ENCODE results near the gene DGKI. TPM values are rescaled to one million over a fixed set of nuclear protein-coding genes. Genes with fewer than 3 reads are reported as not detected.

Gene DGKI
- total RNA-seq, 1 donor from 2014 or later = 0.35 TPM

DNA sequence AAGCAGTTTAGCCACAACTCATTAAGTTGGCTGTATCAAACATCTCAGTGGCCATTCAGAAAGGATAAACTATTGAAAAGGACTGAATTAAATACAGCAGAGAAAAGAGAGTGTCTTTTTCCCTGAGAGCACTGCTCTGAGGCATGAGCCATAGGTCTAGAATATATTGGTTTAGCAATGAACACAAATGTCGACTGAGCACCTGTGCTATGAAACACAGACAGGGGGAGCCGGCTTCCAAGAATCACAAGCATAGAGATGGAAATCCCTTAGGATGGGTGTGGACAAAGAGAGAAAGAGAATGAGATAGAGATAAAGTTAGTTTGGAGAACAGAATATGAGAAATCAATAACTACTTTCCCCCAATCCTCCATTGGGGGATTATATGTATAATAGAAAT lies 54.8 kb downstream of the DGKI start:
- ATAC-seq = no peak
- no peak for DNase-seq (ENCODE audit: low spot score)

DNA sequence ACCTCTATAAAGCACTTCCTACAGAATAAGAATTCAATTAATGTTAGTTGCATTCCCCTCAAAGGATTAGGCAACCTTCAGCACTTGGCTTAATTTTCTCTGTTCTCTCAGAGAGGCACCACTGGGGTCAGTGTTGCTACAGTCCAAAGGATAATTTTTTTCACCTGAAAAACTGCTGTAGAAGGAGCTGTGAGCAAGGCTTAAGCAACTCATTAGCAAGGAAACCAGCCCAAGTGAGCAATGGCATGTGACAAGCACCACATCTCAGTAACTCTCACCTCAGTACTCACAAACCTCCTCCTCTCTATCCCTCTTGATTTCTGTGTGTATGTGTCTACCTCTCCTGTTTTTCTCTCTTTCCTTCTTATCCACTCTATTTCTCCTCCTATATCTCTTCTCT lies 55.9 kb downstream of the DGKI start:
- DNase-seq (ENCODE audit: low spot score) (no peak), ATAC-seq (peak; percentile 39)

DNA sequence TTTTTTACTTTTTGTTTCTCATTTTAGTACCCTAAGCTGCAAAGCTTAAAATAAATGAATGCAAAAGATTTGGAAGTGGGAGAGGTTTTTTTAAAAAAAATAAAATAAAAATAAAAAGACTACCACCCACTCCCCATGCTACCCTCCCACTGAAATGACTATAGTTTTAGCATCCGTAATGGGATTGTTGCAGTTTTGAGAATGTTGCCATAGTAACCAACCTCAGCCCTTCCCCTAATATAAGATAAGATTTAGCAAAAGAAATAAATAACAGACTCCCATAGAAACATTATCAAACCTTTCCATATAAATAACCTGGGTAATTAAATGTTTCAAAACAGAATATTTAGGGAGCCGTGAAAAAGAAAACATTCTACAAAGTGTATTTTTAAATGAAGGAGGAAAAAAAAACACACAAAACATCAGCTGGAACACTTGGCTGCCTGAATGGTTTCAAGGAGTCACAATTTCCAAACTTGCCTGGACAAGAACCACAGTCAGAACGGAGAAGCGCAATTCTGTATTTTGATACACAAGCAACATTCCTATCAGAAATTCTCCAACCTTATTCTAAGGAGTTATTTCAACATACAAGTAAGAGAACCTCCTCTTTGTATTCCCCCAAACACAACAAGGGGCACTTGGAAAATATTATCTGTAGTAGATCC lies 57.4 kb downstream of the DGKI start:
- DNase-seq (ENCODE audit: low spot score) = no peak
- ATAC-seq = no peak

DNA sequence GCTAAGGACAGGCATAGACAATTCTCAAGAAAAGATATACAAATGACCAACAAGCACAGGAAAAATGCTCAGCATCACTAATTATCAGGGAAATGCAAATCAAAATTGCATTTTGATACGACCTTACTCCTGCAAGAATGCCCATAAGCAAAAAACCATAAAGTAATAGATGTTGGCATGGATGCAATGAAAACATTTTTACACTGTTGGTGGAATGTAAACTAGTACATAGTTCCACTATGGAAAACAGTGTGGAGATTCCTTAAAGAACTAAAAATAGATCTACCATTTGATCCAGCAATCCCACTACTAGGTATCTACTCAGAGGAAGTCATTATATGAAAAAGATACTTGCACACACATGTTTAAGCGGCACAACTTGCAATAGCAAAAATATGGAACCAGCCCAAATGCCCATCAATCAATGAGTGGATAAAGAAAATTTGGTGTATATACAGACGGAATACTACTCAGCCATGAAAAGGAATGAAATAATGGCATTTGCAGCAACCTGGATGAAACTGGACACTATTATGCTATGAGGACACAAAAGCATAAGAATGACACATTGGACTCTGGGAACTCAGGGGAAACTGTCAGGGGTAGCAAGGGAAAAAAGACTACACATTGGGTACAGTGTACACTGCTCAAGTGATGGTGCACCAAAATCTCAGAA lies 59.3 kb downstream of the DGKI start:
- ATAC-seq = no peak

DNA sequence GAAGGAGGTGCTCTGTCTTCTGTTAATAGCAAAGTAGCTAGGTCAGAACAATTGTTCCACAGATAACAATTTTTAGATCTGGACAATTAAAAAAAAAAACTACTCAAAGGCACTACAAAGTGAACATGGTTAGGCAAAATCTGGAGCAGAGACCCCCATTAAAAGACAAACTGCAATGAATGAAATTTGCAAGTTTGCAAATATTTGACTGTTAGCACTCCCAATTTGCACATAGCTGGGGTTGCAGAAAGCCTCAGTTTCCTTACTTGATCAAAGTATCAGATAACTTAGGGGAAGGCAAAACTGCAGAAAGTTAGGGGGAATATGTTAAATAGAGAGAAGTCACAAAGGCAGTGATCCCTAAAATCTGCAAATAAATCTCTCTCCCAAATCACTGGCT lies 68.3 kb downstream of the DGKI start:
- no peak for ATAC-seq
- DNase-seq (ENCODE audit: low spot score) = no peak

More for the DNA sequence above, 59.3 kb downstream of the DGKI start:
- no peak for DNase-seq (ENCODE audit: low spot score)

DNA sequence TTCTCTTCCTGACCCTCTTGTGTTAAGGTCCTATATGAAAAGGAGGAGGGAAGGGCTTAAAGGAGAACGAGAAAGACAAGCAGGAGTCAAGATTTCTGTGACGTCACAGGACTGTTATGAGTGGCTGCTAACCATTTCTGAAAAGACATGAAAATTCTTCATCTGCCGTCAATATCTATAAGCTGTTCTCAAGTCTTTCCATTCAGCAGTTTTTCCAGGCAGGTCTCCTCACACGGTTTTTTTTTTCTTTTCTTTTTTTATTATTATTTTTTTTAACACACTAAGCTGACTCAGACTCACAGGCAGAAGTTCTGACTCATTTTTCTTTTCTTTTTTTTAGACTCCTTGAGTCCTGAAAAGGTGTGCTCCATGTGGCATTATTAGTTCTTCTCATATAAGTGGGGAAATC lies 72.0 kb downstream of the DGKI start:
- no peak for ATAC-seq
- no peak for DNase-seq (ENCODE audit: low spot score)

DNA sequence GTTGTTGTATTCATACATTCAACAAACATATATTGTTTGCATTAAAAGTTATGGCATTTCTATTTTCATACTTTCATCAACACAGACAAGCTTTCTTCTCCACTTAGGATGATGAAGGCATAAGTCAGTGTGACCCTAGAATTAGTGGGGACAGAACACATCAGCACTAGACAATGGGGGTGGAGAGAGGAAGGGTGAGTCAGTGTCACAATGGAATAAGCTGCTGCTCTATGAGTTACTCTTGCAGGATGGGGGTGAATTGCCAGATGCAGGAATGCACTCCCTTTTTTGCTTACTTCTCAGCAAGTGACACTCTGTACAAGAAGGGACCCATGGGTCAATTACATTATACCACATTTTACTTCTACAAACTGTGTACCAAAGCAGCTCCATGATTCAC lies 74.0 kb downstream of the DGKI start:
- DNase-seq (ENCODE audit: low spot score) (no peak), ATAC-seq (no peak)

DNA sequence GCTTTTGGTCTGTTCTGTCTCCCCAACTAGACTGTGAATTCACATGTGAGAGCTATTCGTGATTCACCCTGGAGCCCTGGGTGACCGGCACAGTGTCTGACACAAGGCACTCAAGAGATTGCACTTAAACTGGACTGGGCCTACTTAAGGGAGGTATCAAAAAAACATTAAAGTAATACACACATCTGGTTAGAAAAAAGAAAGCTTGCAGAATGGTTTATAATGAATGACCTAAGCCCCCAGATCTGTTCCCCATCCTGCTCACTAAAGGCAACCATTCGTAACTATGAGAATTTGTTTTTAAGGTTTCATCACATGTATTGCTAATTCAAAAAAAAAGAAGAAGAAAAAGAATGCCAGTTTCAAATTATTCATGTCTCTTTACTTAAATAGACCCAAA lies 74.5 kb downstream of the DGKI start:
- no peak for DNase-seq (ENCODE audit: low spot score)
- no peak for ATAC-seq

DNA sequence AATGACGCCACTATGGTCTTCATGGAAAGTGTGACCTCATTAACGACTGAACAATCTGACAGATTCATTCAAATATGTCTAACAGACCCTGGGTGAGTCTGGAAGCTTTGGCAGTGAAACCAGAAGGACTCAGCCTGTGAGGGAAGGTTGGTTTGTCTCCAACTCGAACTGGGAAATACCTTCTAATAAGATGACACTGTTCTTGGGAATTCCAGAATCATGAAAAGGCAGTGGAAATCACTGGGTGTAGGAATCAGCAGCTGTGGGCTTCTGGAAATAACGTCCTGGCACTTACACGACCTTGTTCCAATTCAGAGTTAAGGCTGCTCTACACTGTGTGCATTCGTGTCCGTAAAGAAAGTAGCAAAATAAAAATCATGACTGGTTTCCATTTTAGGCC lies 75.1 kb downstream of the DGKI start:
- DNase-seq (ENCODE audit: low spot score) = no peak
- no peak for ATAC-seq

DNA sequence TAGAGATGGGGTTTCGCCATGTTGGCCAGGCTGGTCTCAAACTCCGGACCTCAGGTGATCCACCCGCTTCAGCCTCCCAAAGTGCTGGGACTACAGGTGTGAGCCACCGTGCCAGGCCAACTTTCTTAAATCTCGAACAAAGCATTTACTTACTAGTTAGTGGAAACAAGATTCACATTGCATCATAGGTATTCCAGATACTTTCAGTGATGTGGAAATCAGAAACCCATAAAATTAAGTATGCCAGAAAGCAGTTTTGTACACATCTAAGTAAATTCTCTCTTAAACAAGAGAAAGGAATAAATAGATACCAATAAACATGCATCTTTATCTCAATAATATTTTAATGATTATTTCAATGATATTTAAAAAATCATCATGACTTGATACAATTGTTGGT lies 75.5 kb downstream of the DGKI start:
- no peak for DNase-seq (ENCODE audit: low spot score)
- no peak for ATAC-seq

DNA sequence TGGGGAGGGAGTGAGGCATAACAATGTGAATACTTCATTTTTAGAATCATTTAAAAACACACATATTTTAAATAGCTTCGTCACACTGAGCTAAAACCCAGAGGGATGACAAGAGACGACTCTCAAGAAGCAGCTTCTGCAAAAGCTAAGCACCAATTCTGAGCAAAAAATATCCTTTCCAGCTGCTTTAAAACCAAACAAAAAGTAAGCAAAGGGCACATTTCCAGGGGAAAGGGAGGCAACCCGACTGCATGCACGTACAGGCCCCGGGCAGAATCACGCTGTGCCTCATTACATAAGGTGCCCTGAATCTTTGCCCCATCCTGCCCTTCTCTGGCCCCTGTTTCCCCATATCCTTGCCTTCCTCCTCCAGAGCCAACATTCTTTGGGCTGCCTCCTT lies 78.4 kb downstream of the DGKI start:
- DNase-seq (ENCODE audit: low spot score) = no peak
- no peak for ATAC-seq

DNA sequence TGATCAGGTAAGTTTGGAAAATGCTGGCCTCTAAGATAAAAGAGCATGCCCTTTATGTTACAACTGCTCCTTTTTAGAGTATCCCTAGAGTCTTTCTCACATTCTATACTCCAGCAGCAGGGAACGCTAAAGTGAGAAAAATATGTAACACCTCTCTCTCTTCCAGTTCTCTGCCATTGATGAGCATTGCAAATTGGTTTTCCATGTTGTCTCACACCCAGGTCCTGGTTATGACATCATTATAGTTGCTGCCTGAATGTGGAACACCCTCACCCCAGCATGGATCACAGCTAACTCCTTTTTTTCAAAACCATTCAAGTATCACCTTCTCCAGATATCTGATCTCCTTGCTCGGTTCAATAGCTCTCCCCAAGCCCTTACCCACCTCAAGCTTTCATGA lies 84.4 kb downstream of the DGKI start:
- ATAC-seq (no peak), DNase-seq (ENCODE audit: low spot score) (no peak)

DNA sequence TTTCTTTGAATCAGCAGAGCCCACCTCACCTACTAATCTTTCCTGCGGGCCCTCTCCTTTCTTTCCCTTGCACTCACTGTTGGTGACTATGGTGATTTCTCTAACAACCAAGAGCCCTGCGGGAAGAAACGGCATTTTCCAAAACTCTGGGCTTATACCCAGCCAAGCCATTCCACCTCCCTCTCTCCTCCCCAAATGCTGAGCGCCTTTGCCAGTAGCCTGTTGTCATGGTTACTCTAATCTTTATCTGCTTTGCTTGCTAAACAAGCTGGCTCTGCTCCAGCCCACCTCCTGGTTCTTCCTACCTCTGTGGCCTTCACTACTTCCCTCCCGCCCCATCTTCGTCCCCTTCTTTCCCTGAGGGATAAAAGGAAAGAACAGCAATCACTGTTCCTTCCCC lies 86.7 kb downstream of the DGKI start:
- peak; percentile 33 for ATAC-seq

DNA sequence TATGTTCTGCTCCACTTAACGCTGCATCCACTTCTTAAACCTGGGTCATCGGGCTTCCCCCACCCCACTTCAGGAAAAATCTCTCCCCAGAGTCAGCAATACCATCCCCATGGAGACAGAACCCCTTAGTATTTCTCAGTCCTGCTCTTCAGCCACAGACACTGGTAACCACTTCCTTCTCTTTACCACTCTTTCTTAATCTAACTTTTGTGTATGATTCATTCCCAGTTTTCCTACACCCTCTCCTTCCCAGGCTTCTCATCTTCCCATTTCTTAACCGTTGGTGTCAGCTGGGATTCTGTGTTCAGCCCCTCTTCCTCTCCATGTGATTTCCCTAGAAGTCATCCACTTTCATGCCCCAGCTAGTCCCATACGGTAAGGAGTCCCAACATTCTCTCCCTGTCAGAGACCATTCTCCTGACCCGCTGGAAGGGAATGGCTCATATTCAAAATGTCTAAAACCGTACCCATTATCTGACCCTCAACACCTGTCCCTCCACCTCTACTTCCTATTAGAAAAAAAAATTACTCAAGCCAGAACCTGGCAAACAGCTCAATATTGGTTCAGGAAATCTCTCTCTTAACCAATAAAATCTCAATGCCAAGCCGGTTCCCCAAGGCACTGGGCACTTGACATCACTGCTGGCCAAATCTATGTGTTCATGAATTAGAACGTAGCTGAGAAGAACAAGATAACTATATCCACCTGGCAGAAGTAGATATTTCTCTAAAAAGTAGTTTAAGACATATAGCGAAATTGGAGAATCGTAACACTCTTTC lies 89.4 kb downstream of the DGKI start:
- DNase-seq (ENCODE audit: low spot score) (no peak), ATAC-seq (no peak)

More for the DNA sequence above, 86.7 kb downstream of the DGKI start:
- DNase-seq (ENCODE audit: low spot score) = no peak

DNA sequence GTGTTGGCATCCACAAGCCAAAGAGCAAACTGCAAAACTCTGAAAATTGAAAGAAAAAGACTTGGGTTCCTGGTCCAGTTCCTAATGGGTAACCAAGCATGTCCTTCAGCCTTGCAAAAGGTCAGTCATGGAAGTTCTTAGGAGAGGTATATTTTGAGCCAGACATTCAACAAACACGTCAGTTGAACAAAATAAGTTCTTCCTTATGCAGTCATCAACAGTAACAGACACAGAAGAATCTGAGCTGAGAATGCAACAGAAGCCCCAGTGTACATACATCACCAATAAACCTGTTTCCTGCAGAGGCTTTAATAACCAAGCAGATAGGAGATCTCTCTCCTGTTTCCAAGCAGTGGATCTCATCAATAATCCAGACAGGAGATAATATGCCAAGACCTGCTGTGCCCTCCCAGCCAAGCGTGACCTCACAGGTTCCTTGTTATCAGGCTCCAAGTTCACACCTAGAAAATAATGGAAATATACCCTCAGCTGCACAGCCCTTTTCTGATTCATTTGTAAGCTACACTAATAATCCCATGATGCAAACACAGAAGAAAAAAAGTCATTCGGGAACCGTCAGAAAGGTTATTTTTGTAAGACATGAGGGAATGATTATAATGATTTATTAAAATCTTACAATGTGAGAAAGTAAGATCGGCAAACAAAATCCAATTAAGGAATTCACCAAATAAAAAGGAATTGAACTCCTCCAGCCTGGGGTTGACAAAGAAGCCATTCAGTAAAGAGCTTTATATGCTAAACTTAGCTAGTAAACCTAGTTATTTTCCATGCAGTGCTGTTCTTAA lies 90.7 kb downstream of the DGKI start:
- ATAC-seq = no peak
- DNase-seq (ENCODE audit: low spot score) = no peak

DNA sequence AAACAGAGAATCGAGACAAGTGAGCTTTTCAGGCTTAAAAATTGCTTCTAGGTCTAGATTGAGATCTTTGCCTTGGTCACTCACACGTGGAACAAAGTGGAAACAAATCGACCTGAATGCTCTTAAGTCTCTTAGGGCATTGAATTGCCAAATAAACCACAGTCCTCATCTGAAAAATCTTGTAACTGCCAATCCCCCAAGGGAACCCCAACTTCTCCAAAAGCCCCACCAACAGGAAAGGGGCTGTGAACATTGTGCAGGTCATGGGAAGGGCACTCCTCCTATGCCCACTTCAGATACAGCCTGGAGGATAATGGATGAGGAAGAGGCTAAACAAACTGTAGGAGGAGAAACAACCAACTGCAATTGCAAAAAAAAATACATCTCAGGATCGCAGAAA lies 91.3 kb downstream of the DGKI start:
- ATAC-seq (no peak), DNase-seq (ENCODE audit: low spot score) (no peak)

DNA sequence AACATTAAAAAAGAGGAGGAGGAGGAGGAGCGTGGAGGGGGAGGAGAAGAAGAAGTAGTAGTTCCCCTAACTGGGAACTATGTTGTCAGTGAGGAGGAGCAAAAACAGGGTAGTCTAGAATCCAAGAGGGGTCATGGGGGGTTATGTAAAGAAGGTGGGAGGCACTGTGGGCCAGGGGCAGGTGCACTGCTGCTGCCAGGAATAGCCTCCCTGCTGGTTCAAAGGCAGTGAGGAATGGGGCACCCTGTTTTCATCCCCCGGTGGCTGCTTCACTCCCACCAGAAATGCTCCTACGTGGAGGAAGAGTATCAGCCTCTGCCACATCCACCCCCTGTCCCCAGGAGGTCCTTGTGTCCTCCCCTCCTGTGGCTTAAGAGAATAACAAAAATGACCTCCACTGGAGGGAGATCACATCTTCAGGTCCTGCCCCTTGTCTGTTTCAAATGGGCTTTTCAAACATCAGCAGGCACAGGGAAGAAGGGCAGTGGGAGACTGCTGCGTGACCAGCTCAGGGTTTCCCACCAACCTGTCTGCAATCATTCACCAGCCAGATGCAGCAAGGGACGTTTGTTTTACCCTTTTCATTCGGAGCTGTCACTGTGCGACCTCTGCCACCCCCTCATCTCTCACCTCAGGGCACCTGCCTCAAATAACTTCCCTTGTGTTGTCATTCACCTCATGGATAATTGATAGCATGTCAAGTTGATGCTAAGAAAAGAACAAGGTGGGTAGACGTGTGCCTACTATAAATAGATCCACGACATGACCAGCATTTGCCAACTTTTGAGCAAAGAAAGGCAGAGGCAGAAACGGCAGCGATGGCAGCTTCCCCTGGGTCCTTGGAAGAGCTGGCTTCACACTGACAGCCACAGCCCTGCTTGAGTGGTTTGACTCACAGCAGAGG lies 92.6 kb downstream of the DGKI start:
- no peak for ATAC-seq
- DNase-seq (ENCODE audit: low spot score) = no peak

DNA sequence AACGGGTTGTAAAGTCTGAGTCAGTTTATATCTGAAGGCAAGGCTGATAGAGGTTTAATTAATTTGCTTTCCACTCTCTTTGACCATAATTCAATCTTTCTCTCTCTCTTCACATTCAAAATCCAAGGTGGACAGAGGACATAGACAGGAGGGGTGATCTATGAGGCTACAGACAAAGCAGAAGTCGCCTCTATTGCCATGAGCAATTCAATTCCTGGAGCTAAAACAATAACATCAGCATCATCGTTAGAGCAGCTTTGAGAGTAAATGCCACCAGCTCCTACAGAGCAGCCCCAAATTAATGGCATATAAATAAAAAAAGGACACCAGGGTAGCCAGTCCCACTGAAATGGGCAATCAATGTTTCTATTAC lies 93.2 kb downstream of the DGKI start:
- ATAC-seq = no peak
- no peak for DNase-seq (ENCODE audit: low spot score)

DNA sequence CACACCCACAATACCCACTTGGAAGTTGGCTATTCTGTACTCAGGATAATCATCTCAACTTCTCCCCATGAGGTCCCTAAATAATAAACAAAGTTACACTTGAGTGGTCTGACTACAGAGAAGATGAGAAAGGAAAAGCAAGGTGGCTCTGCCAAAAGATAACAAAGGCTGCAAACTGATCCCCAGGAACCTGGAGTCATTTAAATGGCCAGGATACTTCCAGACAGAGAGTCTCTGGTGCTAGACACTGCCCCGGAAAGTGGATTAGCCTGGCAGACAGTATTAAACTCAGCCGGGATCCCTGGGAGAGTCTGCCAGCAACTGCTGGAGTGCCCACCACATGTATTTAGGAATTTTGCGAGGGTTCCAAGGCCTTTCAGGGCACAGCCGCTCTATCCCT lies 93.7 kb downstream of the DGKI start:
- ATAC-seq (no peak), DNase-seq (ENCODE audit: low spot score) (no peak)

DNA sequence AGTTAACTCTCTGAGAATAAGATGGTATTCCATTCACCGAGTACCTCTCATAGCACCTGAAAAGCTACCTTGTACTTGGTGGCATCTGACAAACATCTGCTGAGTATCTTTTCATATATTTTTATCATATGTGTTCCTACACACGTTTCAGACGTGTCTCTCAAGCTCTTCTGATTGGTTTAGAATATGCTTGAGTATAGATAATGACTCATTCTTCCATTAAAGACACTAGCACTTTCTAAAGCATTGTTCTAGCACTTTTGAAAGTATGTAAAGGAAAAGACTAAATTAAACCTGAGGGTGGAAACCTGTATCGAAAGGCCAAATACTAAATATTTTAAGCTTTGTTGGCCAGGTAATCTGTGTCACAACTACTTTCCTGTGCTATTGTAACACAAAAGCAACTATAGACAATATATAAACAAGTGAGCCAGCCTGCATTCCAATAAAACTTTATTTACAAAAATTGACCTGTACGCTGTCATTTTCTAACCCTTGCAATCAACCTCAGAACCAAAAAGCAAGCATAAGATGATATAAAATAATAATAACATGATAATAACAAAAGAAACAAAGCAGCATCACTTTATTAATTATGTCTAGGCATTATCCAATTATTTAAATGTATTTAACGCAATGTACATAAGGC lies 95.3 kb downstream of the DGKI start:
- no peak for DNase-seq (ENCODE audit: low spot score)
- no peak for ATAC-seq

Measured in left lobe of liver (tissue), 2 donors.